Fibroblast of the conjunctiva (primary cell): ENCODE results near the gene PPP2R2B.
"Not testable (repeated sequence)": the region's sequence is repeated elsewhere in the genome, so short reads cannot be mapped to it uniquely, and the experiment has no call there.

Experiments used
- DNase-seq: peaks from one replicate; pipeline ENCODE4 v3.0.0-alpha.2; 2010; ENCODE audit warnings: low read depth

Gene PPP2R2B

DNA sequence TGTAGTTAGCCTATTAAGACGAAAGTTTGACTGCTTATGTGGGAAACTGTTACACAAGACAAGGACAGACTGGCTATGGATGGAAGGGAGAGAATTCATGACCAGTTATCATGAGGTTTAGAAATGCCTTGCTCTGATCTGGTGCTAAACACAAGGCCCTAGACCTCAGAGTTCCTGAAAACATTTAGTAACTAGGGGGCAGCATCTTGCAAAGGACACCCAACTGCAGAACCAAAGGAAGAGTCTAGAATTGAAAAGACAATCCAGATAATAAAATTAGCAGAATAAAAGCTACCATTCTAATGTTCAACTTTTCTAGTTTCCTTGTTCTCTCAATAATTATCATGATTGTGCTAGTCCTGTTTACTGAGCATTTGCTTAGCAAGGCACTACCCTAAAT lies 232.1 kb downstream of the PPP2R2B start:
- no peak for DNase-seq

GRCh38 chr5:146645342-146645741 lies 233.2 kb downstream of the PPP2R2B start:
- no peak for DNase-seq

GRCh38 chr5:146644831-146645230 lies 233.7 kb downstream of the PPP2R2B start:
- no peak for DNase-seq

DNA sequence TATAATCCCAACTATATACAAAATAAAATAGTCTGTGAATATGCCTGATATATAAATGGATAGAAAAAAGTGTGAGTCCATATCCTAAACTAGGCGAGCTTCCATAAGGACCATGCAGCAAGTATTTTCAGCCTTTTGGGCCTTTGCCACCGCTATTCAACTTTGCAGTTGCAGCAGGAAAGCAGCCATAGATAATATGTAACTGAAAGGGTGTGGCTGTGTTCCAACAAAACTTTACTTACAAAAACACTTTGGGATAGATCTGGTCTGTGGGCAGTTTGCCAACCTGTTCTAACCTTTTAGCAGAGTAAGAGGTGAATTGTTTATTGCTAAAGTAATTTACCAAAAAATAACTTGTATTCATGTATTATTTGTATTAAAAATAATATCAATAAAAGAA lies 234.8 kb downstream of the PPP2R2B start:
- DNase-seq: no peak

DNA sequence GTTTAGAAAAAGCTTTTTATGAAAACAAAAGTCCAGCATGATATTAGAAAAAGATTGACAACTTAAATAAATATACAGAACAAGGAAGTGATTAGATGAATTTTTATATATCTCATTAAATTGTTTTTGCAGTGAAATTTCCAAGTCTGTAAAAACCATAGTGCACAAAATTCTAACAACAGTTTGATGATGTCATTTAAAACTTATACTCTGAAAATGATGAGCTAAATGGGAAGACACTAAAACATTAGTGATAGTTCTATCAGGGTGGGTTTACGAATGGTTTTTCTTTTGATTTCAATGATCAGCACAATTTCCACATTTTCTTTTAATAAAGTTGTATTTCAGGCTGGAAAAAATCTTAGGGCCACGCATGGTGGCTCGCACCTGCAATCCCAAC lies 236.1 kb downstream of the PPP2R2B start:
- DNase-seq: no peak

- DNase-seq: no peak
Observed at GRCh38 chr5:146641941-146642340, 236.6 kb downstream of the PPP2R2B start.

GRCh38 chr5:146640285-146640896 lies 238.2 kb downstream of the PPP2R2B start:
- DNase-seq: no peak

GRCh38 chr5:146635443-146635842 lies 243.1 kb downstream of the PPP2R2B start:
- no peak for DNase-seq

GRCh38 chr5:146633323-146633764 lies 245.2 kb downstream of the PPP2R2B start:
- no peak for DNase-seq

- no peak for DNase-seq
Observed at GRCh38 chr5:146632620-146633322, 245.8 kb downstream of the PPP2R2B start.

DNA sequence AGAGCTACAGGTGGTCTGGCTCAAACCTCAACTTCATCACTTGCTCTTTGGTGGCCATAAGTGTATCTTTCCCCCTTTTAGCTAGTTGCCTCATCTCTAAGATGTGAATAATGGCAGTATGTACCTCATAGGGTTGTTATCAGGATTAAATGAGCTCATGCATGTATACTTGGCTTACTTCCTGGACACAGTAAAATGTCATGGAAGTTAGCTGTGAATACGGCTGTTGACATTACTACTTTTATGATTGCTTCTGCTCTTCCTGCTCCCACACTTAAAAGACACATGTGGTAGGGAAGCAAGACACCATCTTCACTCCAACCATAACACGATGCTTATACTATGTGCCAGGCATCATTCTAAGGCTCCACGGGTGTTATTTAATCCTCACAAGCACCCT lies 248.1 kb downstream of the PPP2R2B start:
- no peak for DNase-seq

GRCh38 chr5:146628950-146629349 lies 249.6 kb downstream of the PPP2R2B start:
- no peak for DNase-seq

GRCh38 chr5:146626936-146627335 lies 251.6 kb downstream of the PPP2R2B start:
- no peak for DNase-seq

GRCh38 chr5:146624179-146624578 lies 254.4 kb downstream of the PPP2R2B start:
- no peak for DNase-seq

DNA sequence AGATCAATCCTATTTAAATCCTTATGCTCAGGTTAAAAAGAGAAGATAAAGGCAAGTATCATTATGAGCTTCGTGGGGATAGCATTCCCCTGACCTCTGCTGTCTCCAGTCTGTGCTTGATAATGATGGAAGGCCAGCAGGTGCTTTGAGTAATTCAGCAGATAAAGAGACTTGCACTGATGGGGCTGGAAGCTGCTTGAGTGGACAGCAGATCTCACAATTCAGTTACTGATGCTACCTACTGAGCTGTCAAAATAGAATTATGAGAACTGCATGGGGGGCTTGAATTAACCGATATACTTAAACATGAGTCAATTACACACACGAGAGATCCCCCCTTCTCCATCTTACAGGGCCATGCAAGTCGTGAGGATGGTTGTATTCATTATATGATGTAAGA lies 254.9 kb downstream of the PPP2R2B start:
- DNase-seq: no peak

DNA sequence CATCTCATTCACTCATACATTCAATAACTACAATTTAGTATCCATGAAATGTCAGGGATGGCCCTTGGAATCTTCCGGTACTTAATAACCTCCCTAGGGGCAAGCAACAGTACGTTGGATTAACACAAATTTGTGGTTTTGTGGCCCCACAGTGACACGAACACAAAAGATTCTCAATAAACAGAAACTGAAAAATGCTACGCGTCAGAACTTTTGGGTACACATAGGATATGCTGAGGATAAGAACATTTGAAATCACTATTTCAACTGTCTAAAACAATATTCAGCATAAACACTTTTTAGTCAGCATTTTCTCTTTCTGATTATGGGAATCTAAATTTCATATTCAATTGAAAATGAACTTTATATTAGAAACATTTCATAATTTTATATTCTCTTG lies 255.5 kb downstream of the PPP2R2B start:
- DNase-seq: no peak

DNA sequence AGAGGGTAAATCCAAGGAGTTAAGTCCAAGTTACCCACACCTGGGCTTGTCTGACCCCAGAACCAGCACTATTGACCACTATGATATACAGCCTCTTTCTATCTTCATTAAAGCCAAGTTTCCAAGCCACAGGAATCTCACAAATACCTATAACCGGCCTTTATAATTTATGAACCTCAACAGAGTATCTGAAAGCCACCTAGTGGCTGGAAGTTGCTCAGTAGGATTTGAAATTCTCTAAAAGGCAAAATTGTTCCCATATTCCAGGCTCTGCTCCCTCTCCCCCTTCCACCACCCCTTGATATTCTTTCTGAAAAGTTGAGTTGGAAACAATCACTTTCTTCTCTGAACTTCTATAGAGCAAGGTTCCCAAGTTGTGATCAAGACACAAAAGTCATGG lies 256.2 kb downstream of the PPP2R2B start:
- no peak for DNase-seq

- no peak for DNase-seq
Observed at GRCh38 chr5:146620669-146621051, 257.9 kb downstream of the PPP2R2B start.

DNA sequence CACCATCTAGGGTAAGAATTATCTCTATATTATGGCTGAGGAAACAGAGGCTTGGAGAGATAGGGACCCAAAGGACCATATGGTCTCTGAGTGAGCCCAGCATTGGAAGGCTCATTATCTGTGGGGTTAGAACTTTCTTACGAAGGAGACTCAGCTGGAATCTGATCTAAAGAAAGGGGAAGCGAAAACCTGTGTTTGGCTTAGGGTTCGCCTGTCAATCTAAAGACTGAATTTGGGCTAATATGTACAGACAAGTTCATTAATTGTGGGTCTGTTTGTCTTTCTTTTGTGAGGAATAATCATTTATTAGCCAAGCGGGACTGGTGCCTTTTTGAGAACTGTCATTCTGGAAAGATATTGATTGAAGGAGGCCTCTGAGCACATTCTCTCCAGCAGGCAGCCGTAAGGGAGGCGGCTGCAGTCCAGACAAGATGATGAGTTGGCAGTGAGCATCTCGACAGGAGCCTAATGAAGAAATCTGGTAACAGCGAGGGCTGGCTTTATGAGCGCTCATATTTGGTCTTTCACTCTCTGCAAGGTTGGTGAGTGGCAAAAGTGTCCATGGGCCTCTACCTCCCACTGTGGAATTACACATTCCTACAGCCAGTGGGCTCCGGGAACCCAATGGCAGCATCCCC lies 258.4 kb downstream of the PPP2R2B start:
- no peak for DNase-seq

- DNase-seq: no peak
Observed at GRCh38 chr5:146618434-146618833, 260.1 kb downstream of the PPP2R2B start.

- DNase-seq: not testable (repeated sequence)
Observed at GRCh38 chr5:146609731-146610130, 268.8 kb downstream of the PPP2R2B start.

DNA sequence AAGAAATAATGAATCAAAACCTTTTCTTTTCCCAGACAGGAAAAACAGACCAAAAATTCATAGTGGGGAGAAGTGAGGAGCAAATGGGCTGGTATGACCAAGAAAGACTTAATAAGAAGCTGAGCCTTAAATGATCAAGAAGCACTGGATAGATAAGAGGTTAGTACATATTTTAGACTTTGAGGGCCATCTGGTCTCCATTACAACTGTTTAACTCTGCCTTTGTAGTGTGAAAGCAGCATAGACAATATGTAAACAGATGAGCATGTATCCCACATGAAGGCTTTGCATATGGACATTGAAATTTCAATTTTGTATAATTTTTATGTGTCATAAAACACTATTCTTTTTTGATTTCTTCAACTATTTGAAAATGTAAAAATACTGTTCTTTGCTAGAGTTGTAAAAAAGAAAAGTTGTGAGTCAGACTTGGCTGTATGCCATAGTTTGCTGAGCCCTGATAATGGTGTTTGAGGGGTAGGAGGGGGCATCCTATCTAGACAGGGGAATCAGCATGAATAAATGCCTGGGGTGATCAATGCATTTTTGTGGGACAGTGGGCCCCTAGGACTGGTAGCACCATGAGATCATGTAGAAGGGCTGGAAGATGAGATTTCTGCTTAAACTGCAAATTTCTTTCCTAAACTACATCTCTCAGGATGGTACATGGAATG lies 270.8 kb downstream of the PPP2R2B start:
- DNase-seq: no peak

DNA sequence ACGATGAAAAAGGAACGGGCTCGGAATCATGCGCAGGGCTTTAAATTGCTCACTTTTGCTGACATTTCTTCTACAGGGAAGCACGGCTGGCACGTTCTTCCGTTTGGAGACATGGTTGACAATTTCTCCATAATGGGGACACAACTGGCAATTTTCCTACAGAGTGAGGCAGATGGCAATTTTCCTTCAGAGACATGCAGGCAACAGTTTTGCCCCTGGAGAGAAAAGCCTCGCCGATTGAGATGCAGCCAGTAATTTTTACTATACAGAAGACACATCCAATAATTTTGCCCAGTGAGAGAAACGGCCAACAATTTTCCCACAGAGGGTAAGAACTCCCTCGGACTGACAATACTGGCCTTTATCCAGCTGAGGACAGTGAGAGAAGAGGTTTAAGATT lies 271.7 kb downstream of the PPP2R2B start:
- DNase-seq: no peak
